Mesendoderm (in vitro differentiated cells): ENCODE measurements around the gene RASGRF1.

Experiments
- DNase-seq: peaks from one replicate; pipeline ENCODE4 v3.0.0; 2013
- H2AK5ac ChIP-seq: 2 replicates; pipeline ENCODE4 v1.6.1; 2013; ENCODE audit warnings: low read length, inconsistent platforms
- H2BK120ac ChIP-seq: 2 replicates; pipeline ENCODE4 v1.6.1; 2013; ENCODE audit warnings: low read depth, mild to moderate bottlenecking, low read length, moderate library complexity, mixed read lengths
- H2BK15ac ChIP-seq: replicated peaks from 2 replicates; pipeline ENCODE4 v1.6.1; 2013; ENCODE audit warnings: low read depth, mild to moderate bottlenecking, moderate library complexity
- H2BK5ac ChIP-seq: 2 replicates; pipeline ENCODE4 v1.6.1; 2013; ENCODE audit warnings: low read length, inconsistent platforms
- H3K18ac ChIP-seq: 2 replicates; pipeline ENCODE4 v1.6.1; 2013; ENCODE audit warnings: mild to moderate bottlenecking, low read length, mixed read lengths
- H3K23ac ChIP-seq: one replicate; pipeline ENCODE4 v1.6.1; 2013; ENCODE audit warnings: low read length
- H3K27ac ChIP-seq: 2 replicates; pipeline ENCODE4 v1.5.1; 2013; ENCODE audit warnings: low read depth, mild to moderate bottlenecking, inconsistent platforms, low read length, moderate library complexity
- H3K27me3 ChIP-seq: 2 replicates; pipeline ENCODE4 v1.6.1; 2013; ENCODE audit warnings: low read length, control low read depth, mild to moderate bottlenecking, inconsistent platforms; ENCODE audit not compliant: insufficient read depth, poor library complexity
- H3K36me3 ChIP-seq: 2 replicates; pipeline ENCODE4 v1.6.1; 2013; ENCODE audit warnings: low read length, inconsistent platforms; ENCODE audit not compliant: control insufficient read depth, insufficient read depth
- H3K4ac ChIP-seq: one replicate; pipeline ENCODE4 v1.6.1; 2013; ENCODE audit warnings: low read depth, mild to moderate bottlenecking, low read length, moderate library complexity
- H3K4me1 ChIP-seq: 2 replicates; pipeline ENCODE4 v1.6.1; 2013; ENCODE audit warnings: low read depth, low read length, inconsistent platforms; ENCODE audit not compliant: control insufficient read depth
- H3K4me2 ChIP-seq: 2 replicates; pipeline ENCODE4 v1.6.1; 2013; ENCODE audit warnings: low read length
- H3K4me3 ChIP-seq: 2 replicates; pipeline ENCODE4 v1.5.1; 2013; ENCODE audit warnings: mild to moderate bottlenecking, low read length
- H3K56ac ChIP-seq: one replicate; pipeline ENCODE4 v1.6.1; 2013; ENCODE audit warnings: low read length
- H3K79me1 ChIP-seq: 2 replicates; pipeline ENCODE4 v1.6.1; 2013; ENCODE audit warnings: low read length, inconsistent platforms
- H3K79me2 ChIP-seq: 2 replicates; pipeline ENCODE4 v1.6.1; 2013; ENCODE audit warnings: mild to moderate bottlenecking, low read length; ENCODE audit not compliant: control insufficient read depth, insufficient read depth
- H3K9ac ChIP-seq: 2 replicates; pipeline ENCODE4 v1.6.1; 2013; ENCODE audit warnings: low read length, inconsistent platforms
- H4K5ac ChIP-seq: one replicate; pipeline ENCODE4 v1.6.1; 2013; ENCODE audit warnings: low read length
- H4K8ac ChIP-seq: one replicate; pipeline ENCODE4 v1.6.1; 2013; ENCODE audit warnings: low read depth, mild to moderate bottlenecking, control low read depth, low read length, moderate library complexity
- WGBS: extraction: QIAGEN DNeasy Blood & Tissue Kit; methylation state at CpG from one replicate; pipeline ENCODE4 v1.1.7; 2013; ENCODE audit warnings: low lambda C conversion rate, missing lambda C conversion rate; ENCODE audit not compliant: insufficient coverage; ENCODE audit errors: extremely low coverage; 5-methylcytosine and 5-hydroxymethylcytosine counted together

RASGRF1 gene

DNA sequence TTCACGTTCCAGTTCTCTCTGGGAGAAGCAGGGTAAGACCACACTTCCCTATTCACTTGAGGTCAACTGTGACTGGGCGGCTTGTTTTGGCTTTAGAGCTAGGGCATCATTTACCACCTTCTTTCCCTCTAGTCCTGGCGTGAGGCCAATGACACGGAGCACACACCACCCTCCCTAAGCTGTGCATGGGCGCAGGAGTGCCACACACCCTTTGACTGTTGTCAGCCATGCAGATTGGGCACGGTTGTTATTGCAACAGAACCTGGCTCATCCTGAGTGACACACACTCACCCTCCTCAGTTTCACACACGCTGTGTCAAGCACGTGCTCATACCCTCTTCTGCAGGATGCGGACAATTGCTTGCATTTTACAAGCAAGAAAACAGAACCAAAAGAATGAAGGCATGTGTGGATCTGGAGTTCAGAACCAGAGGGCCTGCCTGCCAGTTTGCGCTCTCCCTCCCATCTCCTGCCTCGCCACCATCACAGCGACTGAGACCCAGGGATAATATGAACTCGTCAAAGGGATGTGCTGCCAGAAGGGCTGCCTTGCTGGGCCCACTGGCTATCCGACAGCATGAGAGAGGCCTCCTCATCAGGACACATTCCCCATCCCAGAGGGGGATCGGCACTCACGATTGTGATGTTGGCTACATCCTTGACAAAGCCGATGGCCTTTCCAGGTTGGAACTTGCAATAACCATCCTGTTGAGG, 163.3 kb downstream of the RASGRF1 start:
- no peak overlapping the region for H4K5ac ChIP-seq
- no peak overlapping the region for H3K9ac ChIP-seq
- no peak overlapping the region for H2AK5ac ChIP-seq
- H3K4me2 ChIP-seq = no peak overlapping the region
- no peaks in the 10 kb centered on the region for H3K4me1 ChIP-seq
- peaks cover 2% of the 10 kb centered on the region for H3K36me3 ChIP-seq
- H2BK5ac ChIP-seq = no peak overlapping the region
- H3K79me2 ChIP-seq = no peaks in the 10 kb centered on the region
- H3K18ac ChIP-seq = no peak overlapping the region
- no peaks in the 10 kb centered on the region for H3K27me3 ChIP-seq
- H3K4ac ChIP-seq = no peak overlapping the region
- no peak for DNase-seq
- H3K56ac ChIP-seq = no peak overlapping the region
- H3K27ac ChIP-seq = no peak overlapping the region
- WGBS = no CpG with 5 or more reads among the region's 17 CpGs
- no peak overlapping the region for H2BK120ac ChIP-seq
- H4K8ac ChIP-seq = no peak overlapping the region
- no peak overlapping the region for H3K4me3 ChIP-seq
- no peak overlapping the region for H2BK15ac ChIP-seq
- no peak overlapping the region for H3K23ac ChIP-seq
- no peaks in the 10 kb centered on the region for H3K79me1 ChIP-seq

DNA sequence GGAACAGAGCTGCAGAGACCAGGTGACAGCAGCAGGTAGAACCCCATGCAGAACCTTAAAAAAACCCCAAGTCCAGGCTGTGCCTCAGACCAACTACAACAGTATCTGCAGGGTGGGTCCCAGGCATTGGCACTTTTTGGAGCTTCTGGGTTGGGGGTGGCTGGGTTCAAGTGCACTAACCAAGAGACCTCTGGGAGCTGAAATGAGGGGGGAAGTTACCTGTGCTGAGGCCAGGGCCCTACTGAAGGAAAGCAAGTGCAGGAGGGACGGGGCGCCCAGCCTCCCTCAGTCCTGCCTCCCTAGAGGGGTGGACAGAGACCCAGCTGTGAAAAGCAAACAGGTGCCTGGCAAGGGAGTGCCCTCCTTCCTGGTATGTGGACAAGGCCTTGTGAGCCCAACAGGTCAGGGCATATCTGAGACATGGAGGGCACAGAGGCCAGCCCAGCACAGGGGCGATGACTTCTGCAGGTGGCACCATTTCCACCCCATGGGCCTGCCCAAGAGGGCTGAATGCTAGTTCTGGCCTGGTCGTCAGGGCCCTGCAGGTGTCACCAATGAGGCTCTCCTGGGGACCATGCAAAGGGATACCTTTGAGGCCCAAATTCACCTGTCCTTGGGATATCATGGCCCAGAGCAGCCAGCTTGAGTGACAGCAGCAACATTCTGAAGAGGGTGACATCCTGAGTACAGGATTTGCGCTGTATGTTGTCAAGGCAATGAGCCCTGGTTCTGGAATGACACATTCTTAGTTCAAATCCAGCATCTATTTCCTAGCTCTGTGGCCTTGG, 164.4 kb downstream of the RASGRF1 start:
- no peak overlapping the region for H2BK15ac ChIP-seq
- H2BK120ac ChIP-seq = no peak overlapping the region
- no peaks in the 10 kb centered on the region for H3K79me2 ChIP-seq
- no CpG with 5 or more reads among the region's 5 CpGs for WGBS
- H2BK5ac ChIP-seq = no peak overlapping the region
- peaks cover 4% of the 10 kb centered on the region for H3K36me3 ChIP-seq
- no peaks in the 10 kb centered on the region for H3K79me1 ChIP-seq
- H3K56ac ChIP-seq = no peak overlapping the region
- no peak overlapping the region for H4K8ac ChIP-seq
- DNase-seq = no peak
- H3K4ac ChIP-seq = no peak overlapping the region
- H3K9ac ChIP-seq = no peak overlapping the region
- H3K4me1 ChIP-seq = no peaks in the 10 kb centered on the region
- no peak overlapping the region for H3K4me3 ChIP-seq
- H3K18ac ChIP-seq = no peak overlapping the region
- no peak overlapping the region for H3K23ac ChIP-seq
- no peak overlapping the region for H3K27ac ChIP-seq
- no peak overlapping the region for H3K4me2 ChIP-seq
- H4K5ac ChIP-seq = no peak overlapping the region
- no peaks in the 10 kb centered on the region for H3K27me3 ChIP-seq
- H2AK5ac ChIP-seq = no peak overlapping the region

DNA sequence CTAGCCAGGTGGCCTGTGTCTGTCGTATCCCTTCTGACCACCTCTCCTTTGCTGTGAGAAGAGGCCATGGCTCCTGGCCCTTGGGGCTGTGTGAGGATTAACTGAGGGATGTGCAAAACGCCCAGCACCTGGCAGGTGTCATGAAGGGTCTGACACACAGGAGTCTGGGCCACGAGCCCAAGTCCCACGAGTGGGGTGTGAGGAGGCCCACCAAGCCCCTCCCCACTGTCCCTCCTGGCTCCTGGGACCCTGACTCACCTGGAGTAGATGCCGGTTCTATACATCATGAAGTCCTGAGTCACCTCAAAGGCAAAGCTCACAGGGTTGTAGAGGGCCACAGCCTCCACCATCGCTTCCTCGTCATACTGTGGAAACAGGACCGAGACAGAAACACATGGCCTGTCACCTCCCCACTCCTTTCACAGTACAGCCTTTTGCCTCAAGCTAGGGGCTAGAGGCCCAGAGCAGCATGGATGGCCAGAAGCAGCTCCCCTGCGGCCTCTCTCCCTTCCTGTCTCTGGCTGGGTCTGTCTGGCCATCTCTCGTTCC, 165.4 kb downstream of the RASGRF1 start:
- no peaks in the 10 kb centered on the region for H3K27me3 ChIP-seq
- H3K56ac ChIP-seq = no peak overlapping the region
- no peak overlapping the region for H3K4me2 ChIP-seq
- H3K4ac ChIP-seq = no peak overlapping the region
- no peaks in the 10 kb centered on the region for H3K79me1 ChIP-seq
- no CpG with 5 or more reads among the region's 10 CpGs for WGBS
- no peak overlapping the region for H2BK5ac ChIP-seq
- no peak overlapping the region for H3K18ac ChIP-seq
- no peak overlapping the region for H3K27ac ChIP-seq
- H3K79me2 ChIP-seq = no peaks in the 10 kb centered on the region
- H3K4me1 ChIP-seq = no peaks in the 10 kb centered on the region
- H4K8ac ChIP-seq = no peak overlapping the region
- no peak overlapping the region for H3K4me3 ChIP-seq
- H2AK5ac ChIP-seq = no peak overlapping the region
- H3K36me3 ChIP-seq = peaks cover 4% of the 10 kb centered on the region
- no peak overlapping the region for H2BK15ac ChIP-seq
- no peak overlapping the region for H4K5ac ChIP-seq
- no peak overlapping the region for H2BK120ac ChIP-seq
- no peak for DNase-seq
- H3K23ac ChIP-seq = no peak overlapping the region
- no peak overlapping the region for H3K9ac ChIP-seq

DNA sequence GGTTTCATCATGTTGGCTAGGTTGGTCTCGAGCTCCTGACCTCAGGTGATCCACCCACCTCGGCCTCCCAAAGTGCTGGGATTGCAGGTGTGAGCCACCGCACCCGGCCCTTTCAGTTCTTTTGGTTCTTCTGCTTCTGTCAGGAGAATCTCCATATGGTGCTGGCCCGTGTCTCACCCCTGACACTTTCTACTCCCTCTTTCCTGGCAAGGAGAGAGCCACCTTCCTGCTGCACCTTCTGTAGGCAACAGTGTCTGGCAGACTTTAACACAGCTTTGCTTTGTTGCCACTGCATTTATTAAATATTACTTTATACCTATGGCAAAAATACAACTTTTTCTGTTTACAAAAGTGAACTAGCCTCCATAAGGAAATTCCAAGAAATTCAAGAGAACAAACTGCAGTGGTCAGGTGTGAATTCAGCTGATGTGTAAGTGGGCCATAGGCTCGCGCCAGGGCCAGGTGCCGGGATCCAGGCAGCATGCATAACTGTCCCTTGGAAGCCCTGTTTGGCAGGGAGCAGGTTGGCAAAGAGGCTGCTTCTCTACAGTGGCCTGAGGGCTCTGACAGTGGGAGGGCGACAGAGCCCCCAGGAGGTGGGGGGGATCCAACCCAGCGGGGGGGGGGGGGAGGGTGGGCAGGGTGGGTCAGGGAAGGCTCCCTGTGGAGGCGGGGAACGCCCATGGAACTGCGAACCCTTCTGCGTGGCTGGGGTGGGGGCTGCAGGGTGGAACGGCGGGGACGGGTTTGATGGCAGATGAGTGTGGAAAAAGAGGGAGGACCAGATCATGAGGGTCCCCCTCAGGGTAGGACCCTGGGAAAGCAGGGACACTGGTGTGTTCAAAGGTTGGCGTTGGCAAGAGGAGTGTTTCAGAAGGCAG, 166.9 kb downstream of the RASGRF1 start:
- Histone ChIP-seq H3K4me2 (no peak overlapping the region), H3K4me3 (no peak overlapping the region), H3K27ac (no peak overlapping the region), H3K27me3 (no peaks in the 10 kb centered on the region), H3K56ac (no peak overlapping the region), H3K18ac (no peak overlapping the region), H4K5ac (no peak overlapping the region), H3K79me2 (no peaks in the 10 kb centered on the region), H3K4ac (no peak overlapping the region), H2BK120ac (no peak overlapping the region), H3K36me3 (peaks cover 4% of the 10 kb centered on the region), H3K9ac (no peak overlapping the region), H4K8ac (no peak overlapping the region), H3K23ac (no peak overlapping the region), H3K79me1 (no peaks in the 10 kb centered on the region), H2AK5ac (no peak overlapping the region), H3K4me1 (no peaks in the 10 kb centered on the region), H2BK15ac (no peak overlapping the region), H2BK5ac (no peak overlapping the region)
- no peak for DNase-seq
- no CpG with 5 or more reads among the region's 18 CpGs for WGBS

DNA sequence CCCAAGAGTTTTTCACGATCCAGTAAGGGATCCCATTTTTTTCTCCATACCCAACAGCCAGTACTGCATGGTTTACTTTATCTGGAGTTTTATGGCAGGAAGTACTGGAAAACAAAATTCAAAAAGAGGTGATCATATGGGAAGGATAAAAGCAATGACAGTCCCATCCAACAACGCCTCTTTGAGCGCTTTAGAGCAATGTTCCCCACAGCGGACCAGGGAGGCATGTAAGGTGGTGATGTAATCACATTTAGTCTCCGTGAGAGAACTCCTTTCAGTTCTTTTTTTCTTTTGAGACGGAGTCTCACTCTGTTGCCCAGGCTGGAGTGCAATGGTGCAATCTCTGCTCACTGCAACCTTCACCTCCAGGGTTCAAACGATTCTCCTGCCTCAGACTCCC, 167.6 kb downstream of the RASGRF1 start:
- Histone ChIP-seq H3K9ac (no peak overlapping the region), H3K4ac (no peak overlapping the region), H4K8ac (no peak overlapping the region), H3K56ac (no peak overlapping the region), H3K27me3 (no peaks in the 10 kb centered on the region), H3K23ac (no peak overlapping the region), H3K4me2 (no peak overlapping the region), H2BK15ac (no peak overlapping the region), H3K27ac (no peak overlapping the region), H4K5ac (no peak overlapping the region), H3K4me1 (no peaks in the 10 kb centered on the region), H2BK5ac (no peak overlapping the region), H3K4me3 (no peak overlapping the region), H3K79me1 (no peaks in the 10 kb centered on the region), H2AK5ac (no peak overlapping the region), H3K36me3 (peaks cover 4% of the 10 kb centered on the region), H3K79me2 (no peaks in the 10 kb centered on the region), H3K18ac (no peak overlapping the region), H2BK120ac (no peak overlapping the region)
- WGBS = no CpG with 5 or more reads among the region's 7 CpGs
- DNase-seq = no peak
